Transverse colon (tissue), 4 donors: ENCODE measurements around the gene DENND1B. TPM values are rescaled to one million over a fixed set of nuclear protein-coding genes. Genes with fewer than 3 reads are reported as not detected.
A peak's percentile ranks its signal among the peaks of the same experiment; 100 is the strongest.

Experiments
- DNase-seq: peaks from one replicate; pipeline ENCODE4 v3.0.0-alpha.2; 2019
- H3K27ac ChIP-seq, 4 donors: fragments of 200-600 bp; sonication (generic); 2 replicates each; pipeline ENCODE4 v1.5.1; 2016 to 2018; ENCODE audit warnings: inconsistent platforms in 4 of 4
- H3K27me3 ChIP-seq: fragments of 200-600 bp; sonication (generic); 2 replicates; pipeline ENCODE4 v1.5.1; 2017; ENCODE audit warnings: inconsistent platforms
- H3K36me3 ChIP-seq, 4 donors: fragments of 200-600 bp; sonication (generic); 2 replicates each; pipeline ENCODE4 v1.5.1; 2017 to 2019; ENCODE audit warnings: inconsistent platforms in 4 of 4
- H3K4me1 ChIP-seq, 4 donors: fragments of 200-600 bp; sonication (generic); 2 replicates each; pipeline ENCODE4 v1.5.1; 2017 to 2020; ENCODE audit warnings: inconsistent platforms in 4 of 4
- H3K4me3 ChIP-seq, 4 donors: fragments of 200-600 bp; sonication (generic); 1 replicate in 1 of 4; 2 replicates in 3 of 4; pipeline versions ENCODE4 v1.5.1 to v1.6.1; 2017 to 2019; ENCODE audit warnings: inconsistent platforms in 4 of 4
- H3K9me3 ChIP-seq, 2 donors: fragments of 200-600 bp; sonication (generic); 2 replicates each; pipeline ENCODE4 v1.5.1; 2017 to 2019; ENCODE audit warnings: inconsistent platforms in 2 of 2
- EP300 ChIP-seq: sonication (generic); formaldehyde crosslinking; IDR thresholded peaks from one replicate; pipeline ENCODE4 v1.6.1; 2017; ENCODE audit warnings: antibody characterized with exemption, low read depth
- POLR2A ChIP-seq: fragments of 450-650 bp; IDR thresholded peaks from one replicate; pipeline ENCODE4 v1.6.1; 2016; ENCODE audit warnings: antibody characterized with exemption, mild to moderate bottlenecking, moderate library complexity
- POLR2AphosphoS5 ChIP-seq, 3 donors: sonication (generic); formaldehyde crosslinking; IDR thresholded peaks; one replicate each; pipeline ENCODE4 v1.6.1; 2016; ENCODE audit warnings: antibody characterized with exemption in 3 of 3
- WGBS, 2 donors: methylation state at CpG; one replicate each; pipeline ENCODE4 v1.1.5; 2018; ENCODE audit warnings: low coverage in 1 of 2; 5-methylcytosine and 5-hydroxymethylcytosine counted together
- in situ Hi-C, 4 donors: fragments of 200-750 bp; cut with MboI; loops; one replicate each; pipeline versions ENCODE4 v1.15.0 to v1.15.1; 2017; ENCODE audit warnings: low sequenced_read_pairs in 3 of 4, low pct_ligation_motif_present in 1 of 4, low pct_unique_long_range_greater_than_20kb in 1 of 4
- intact Hi-C: fragments of 100-400 bp; cut with DNase I; formaldehyde crosslinking; loops from one replicate; pipeline ENCODE4 v1.15.1; 2023; ENCODE audit warnings: low total_unique reads
- total RNA-seq, 4 donors: library from RNA; depleted of rRNA; stranded (reverse); fragments of >200 nt; gene quantifications; one replicate each; pipeline ENCODE4 v1.1.0, GENCODE V29; 2016
- TF ChIP-seq, protein P1 (sequence below), 5 experiments: fragments of 200-600 bp in 3 of 5; fragments of 450-650 bp in 2 of 5; sonication (generic) in 3 of 5; IDR thresholded peaks; 1 replicate in 2 of 5; 2 replicates in 3 of 5; pipeline ENCODE4 v1.5.1; 2016 to 2017; ENCODE audit warnings: antibody characterized with exemption in 5 of 5, inconsistent platforms in 3 of 5, mild to moderate bottlenecking in 2 of 5, moderate library complexity in 1 of 5

DENND1B gene
- total RNA-seq, 4 donors from 2014 or later, result 21.9 to 59.9 (median 42.3) TPM

DNA sequence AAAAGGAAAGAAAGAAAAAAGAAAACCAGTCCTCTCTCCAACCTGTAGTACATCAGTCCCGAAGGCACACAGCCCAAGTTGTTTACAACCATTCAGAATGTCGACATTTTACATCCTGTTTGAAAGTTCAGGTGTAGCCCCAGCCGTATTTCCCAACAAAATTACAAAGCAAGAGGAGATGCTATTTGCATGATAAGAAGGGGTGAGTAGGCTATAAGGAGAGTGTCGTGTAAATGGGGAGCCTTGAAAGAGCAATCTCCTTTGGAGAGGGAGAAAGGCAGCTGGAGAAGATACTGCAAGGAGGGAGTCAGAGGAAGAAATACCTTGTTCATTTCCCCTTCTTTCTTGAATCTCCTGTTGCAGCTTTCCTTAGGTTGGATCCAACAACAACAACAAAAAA, 35.5 kb upstream of the DENND1B start:
- 74 to 79% methylated on average over 4 of the region's 4 CpGs for WGBS, 2 donors

DNA sequence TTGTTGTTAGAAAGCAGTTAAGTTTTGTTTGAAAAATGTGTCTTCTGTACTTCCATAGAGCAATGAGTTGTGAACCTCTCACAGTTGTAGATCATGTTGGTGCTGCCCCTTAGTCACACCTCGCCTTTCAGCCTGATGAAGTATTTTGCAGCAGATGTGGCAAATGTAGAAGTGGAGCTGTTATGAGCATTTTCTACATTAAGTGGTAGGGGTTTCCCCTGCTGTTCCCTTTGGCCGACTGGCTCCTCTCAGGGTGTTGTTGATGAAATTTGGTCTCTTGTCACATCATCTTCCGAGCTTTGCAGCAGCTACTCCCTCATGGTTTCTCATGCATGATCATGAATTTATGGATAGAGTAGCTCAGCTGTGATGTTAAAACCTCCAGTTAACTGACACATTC, 33.6 kb upstream of the DENND1B start:
- in situ Hi-C loops (no loop called here), intact Hi-C loops (no loop called here)
- Histone ChIP-seq H3K36me3 (no peaks in the 10 kb centered on the region), H3K4me3 (no peak overlapping the region), H3K27ac (no peak overlapping the region), H3K4me1 (peaks cover 0 to 21% (median 13%) of the 10 kb centered on the region in 4 donors), H3K27me3 (no peaks in the 10 kb centered on the region), H3K9me3 (no peaks in the 10 kb centered on the region)
- WGBS, 2 donors, result 60 to 72% methylated on average over 3 of the region's 3 CpGs
- DNase-seq, result no peak
- no peak for TF ChIP-seq POLR2A

More for the DNA sequence above, 35.5 kb upstream of the DENND1B start:
- no peaks in the 10 kb centered on the region for H3K9me3 ChIP-seq
- H3K36me3 ChIP-seq, result no peaks in the 10 kb centered on the region
- H3K27me3 ChIP-seq, result no peaks in the 10 kb centered on the region
- H3K4me1 ChIP-seq, result peaks cover 0 to 21% (median 13%) of the 10 kb centered on the region in 4 donors
- intact Hi-C loops, result no loop called here
- no peak for TF ChIP-seq EP300
- TF ChIP-seq, protein P1, sequence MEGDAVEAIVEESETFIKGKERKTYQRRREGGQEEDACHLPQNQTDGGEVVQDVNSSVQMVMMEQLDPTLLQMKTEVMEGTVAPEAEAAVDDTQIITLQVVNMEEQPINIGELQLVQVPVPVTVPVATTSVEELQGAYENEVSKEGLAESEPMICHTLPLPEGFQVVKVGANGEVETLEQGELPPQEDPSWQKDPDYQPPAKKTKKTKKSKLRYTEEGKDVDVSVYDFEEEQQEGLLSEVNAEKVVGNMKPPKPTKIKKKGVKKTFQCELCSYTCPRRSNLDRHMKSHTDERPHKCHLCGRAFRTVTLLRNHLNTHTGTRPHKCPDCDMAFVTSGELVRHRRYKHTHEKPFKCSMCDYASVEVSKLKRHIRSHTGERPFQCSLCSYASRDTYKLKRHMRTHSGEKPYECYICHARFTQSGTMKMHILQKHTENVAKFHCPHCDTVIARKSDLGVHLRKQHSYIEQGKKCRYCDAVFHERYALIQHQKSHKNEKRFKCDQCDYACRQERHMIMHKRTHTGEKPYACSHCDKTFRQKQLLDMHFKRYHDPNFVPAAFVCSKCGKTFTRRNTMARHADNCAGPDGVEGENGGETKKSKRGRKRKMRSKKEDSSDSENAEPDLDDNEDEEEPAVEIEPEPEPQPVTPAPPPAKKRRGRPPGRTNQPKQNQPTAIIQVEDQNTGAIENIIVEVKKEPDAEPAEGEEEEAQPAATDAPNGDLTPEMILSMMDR (IDR thresholded peaks at IDR 0.05), result no peak
- TF ChIP-seq POLR2AphosphoS5 (IDR thresholded peaks at IDR 0.05), result no peak
- no peak for TF ChIP-seq POLR2A
- DNase-seq, result no peak
- in situ Hi-C loops, result no loop called here
- no peak overlapping the region for H3K4me3 ChIP-seq
- no peak overlapping the region for H3K27ac ChIP-seq

DNA sequence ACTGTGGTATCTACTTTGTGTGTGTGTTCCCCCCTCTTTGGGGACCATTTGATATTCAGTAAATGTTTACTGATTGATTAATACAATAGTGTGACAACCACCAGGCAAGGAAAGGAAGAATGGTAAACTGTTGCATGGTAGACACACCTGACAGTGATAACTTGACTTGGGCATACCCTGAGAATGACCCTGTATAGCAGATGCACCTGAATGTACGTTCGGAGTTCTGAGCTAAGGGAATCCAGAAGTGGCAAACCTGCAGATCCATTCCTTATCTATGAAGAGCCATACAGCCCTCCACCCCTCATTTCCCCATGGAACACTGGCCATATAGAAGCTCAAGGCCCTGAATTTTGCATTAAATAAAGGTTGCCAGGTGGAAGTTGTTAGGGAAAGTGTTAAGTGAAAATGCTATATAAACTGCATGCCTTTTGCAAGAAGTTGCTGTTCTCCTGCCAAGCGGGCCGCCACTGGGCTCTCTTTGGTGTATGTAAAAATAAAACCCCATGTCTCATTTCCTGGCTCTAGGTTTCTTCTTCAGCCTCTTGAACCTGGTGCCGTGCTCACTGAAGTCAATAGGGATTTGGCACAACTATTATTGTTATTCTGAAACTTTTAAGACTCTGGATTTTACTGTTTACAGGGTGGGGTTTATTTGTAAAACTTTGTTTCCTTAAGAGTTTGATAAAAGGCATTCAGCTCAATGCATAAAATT, 32.6 kb upstream of the DENND1B start:
- DNase-seq, result no peak
- peak overlapping the region in 1 of 4 donors; percentile 12 for H3K27ac ChIP-seq

DNA sequence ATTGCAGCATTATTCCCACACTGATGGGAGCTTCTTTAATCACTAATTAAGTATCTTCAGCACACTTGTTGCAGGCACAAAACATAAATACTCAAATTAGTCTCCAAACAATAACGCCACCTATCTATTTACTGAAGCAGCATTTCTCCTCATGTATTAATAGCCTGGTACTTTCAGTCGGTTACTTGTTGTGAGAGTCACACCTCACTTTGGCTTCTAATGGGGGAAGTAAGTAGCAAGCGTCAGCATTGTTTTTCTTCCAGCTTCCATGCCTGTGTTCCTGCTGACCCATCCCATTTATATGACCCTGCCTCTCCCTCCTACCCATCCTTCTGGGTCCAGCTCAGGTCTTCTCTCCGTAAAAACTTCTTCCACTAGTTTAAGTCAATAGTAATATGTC, 31.9 kb upstream of the DENND1B start:
- intact Hi-C loops, result no loop called here

More for the DNA sequence above, 32.6 kb upstream of the DENND1B start:
- H3K27me3 ChIP-seq, result no peaks in the 10 kb centered on the region
- TF ChIP-seq POLR2AphosphoS5 (IDR thresholded peaks at IDR 0.05) (no peak), EP300 (no peak), POLR2A (no peak)
- TF ChIP-seq, protein P1 (IDR thresholded peaks at IDR 0.05), result no peak
- 36% methylated on average over 4 to 5 of the region's 5 CpGs for WGBS, 2 donors
- peaks cover 0 to 21% (median 13%) of the 10 kb centered on the region in 4 donors for H3K4me1 ChIP-seq
- no peaks in the 10 kb centered on the region for H3K36me3 ChIP-seq
- in situ Hi-C loops (no loop called here), intact Hi-C loops (no loop called here)
- H3K4me3 ChIP-seq, result no peak overlapping the region
- no peaks in the 10 kb centered on the region for H3K9me3 ChIP-seq

More for the DNA sequence above, 31.9 kb upstream of the DENND1B start:
- Histone ChIP-seq H3K36me3 (no peaks in the 10 kb centered on the region), H3K4me3 (no peak overlapping the region), H3K4me1 (peaks cover 0 to 21% (median 13%) of the 10 kb centered on the region in 4 donors), H3K27ac (peak overlapping the region in 1 of 4 donors; percentile 12), H3K27me3 (no peaks in the 10 kb centered on the region), H3K9me3 (no peaks in the 10 kb centered on the region)
- no peak for DNase-seq
- TF ChIP-seq POLR2A (no peak), POLR2AphosphoS5 (IDR thresholded peaks at IDR 0.05) (no peak), EP300 (no peak)
- TF ChIP-seq, protein P1 (IDR thresholded peaks at IDR 0.05), result no peak
- in situ Hi-C loops, result no loop called here
- WGBS, 2 donors, result 42 to 83% methylated on average over 4 of the region's 4 CpGs
